ENCODE results near the gene S100A5. TPM values are rescaled to one million over a fixed set of nuclear protein-coding genes. Genes with fewer than 3 reads are reported as not detected.

Gene S100A5
- total RNA-seq, 4 donors from 2014 or later = 0.98 TPM; not detected in 3

DNA sequence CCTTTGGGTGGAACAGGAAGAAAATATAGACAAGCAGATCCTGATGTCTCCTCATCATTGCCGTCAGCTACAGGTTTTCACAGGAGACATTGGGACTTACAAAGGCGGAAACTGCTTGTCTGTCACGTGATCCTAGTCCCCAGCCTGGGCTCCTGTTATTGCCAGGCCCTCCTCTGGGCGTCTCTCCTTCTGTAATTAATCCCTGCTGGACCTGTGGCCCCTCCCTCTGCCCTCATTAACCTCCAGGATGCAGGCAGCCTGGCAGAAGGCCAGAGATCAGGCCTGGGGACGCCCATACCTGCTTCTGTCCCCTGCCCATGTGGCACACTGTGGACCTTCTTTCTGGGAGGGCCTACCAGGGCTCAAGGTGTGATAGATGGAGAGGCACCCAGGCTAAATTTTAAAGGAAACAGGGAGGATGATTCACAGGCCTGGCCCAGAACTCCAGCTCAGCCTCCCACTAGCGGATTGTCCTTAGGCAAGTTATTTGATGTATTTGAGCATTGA, 2.4 kb downstream of the S100A5 start:
- peaks cover 22 to 54% (median 51%) of the 10 kb centered on the region in 4 donors for H3K4me1 ChIP-seq
- 82% methylated on average over 6 of the region's 6 CpGs for WGBS
- DNase-seq (ENCODE audit: extremely low spot score) = no peak

DNA sequence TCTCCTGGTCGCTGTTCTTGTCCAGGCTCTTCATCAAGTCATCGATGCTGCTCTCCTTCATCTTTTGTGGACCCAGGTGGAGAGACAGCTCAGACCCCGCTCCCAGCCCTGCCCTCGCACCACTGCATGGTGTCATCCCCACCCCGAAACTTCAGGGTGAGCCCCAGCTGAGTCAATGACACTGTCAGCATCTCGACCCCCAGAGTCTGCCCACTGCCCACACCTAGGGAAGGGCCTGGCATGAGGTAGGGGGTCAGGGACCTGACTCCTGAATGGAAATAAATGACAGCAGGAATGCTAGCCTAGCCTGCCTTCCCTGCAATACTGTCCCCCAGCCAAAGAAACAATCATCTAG, 3.4 kb downstream of the S100A5 start:
- Histone ChIP-seq H3K4me1 (peaks cover 32 to 54% (median 52%) of the 10 kb centered on the region in 4 donors), H3K4me3 (no peak overlapping the region), H3K36me3 (peaks cover 0 to 7% (median 3%) of the 10 kb centered on the region in 4 donors), H3K27ac (replicated peaks in 1 of 4) (peak overlapping the region in 3 of 4 donors; percentile 96 to 99 (median 96)), H3K27me3 (no peaks in the 10 kb centered on the region), H3K9me3 (no peaks in the 10 kb centered on the region)
- DNase-seq (ENCODE audit: extremely low spot score) = no peak
- 94% methylated on average over 6 of the region's 6 CpGs for WGBS
- no peak for TF ChIP-seq POLR2A (IDR thresholded peaks at IDR 0.05; ENCODE audit: low read depth)
- no peak for TF ChIP-seq CTCF (IDR thresholded peaks at IDR 0.05)
- no peak for TF ChIP-seq POLR2AphosphoS5 (IDR thresholded peaks at IDR 0.05)
- no peak for TF ChIP-seq EP300 (IDR thresholded peaks at IDR 0.05)
- intact Hi-C loops (cut with DNase I) = no loop called here

More for the DNA sequence above, 2.4 kb downstream of the S100A5 start:
- Histone ChIP-seq H3K4me3 (no peak overlapping the region), H3K27me3 (no peaks in the 10 kb centered on the region), H3K27ac (replicated peaks in 1 of 4) (peak overlapping the region in 1 of 4 donors; percentile 5), H3K36me3 (peaks cover 0 to 8% (median 4%) of the 10 kb centered on the region in 4 donors), H3K9me3 (no peaks in the 10 kb centered on the region)
- TF ChIP-seq CTCF (IDR thresholded peaks at IDR 0.05) = no peak
- no peak for TF ChIP-seq POLR2AphosphoS5 (IDR thresholded peaks at IDR 0.05)
- no peak for TF ChIP-seq POLR2A (IDR thresholded peaks at IDR 0.05; ENCODE audit: low read depth)
- no peak for TF ChIP-seq EP300 (IDR thresholded peaks at IDR 0.05)
- intact Hi-C loops (cut with DNase I) = no loop called here

GRCh38 chr1:153536671-153537375, 3.9 kb downstream of the S100A5 start:
- no peak for TF ChIP-seq POLR2A (IDR thresholded peaks at IDR 0.05; ENCODE audit: low read depth)
- no peak for TF ChIP-seq CTCF (IDR thresholded peaks at IDR 0.05)
- TF ChIP-seq EP300 (IDR thresholded peaks at IDR 0.05) = no peak
- TF ChIP-seq POLR2AphosphoS5 (IDR thresholded peaks at IDR 0.05) = no peak
- 80% methylated on average over 9 of the region's 9 CpGs for WGBS
- H3K27ac ChIP-seq (replicated peaks in 1 of 4) = peak overlapping the region; percentile 96 to 99 (median 97)
- H3K36me3 ChIP-seq = peaks cover 0 to 7% (median 3%) of the 10 kb centered on the region in 4 donors
- no peaks in the 10 kb centered on the region for H3K27me3 ChIP-seq
- H3K4me3 ChIP-seq = peak overlapping the region; percentile 70 to 91 (median 85)
- no peaks in the 10 kb centered on the region for H3K9me3 ChIP-seq
- intact Hi-C loops (cut with DNase I) = no loop called here
- no peak for DNase-seq (ENCODE audit: extremely low spot score)
- H3K4me1 ChIP-seq = peaks cover 34 to 54% (median 52%) of the 10 kb centered on the region in 4 donors

- Histone ChIP-seq H3K27me3 (no peaks in the 10 kb centered on the region), H3K9me3 (no peaks in the 10 kb centered on the region), H3K4me1 (peaks cover 34 to 56% (median 50%) of the 10 kb centered on the region in 4 donors), H3K27ac (replicated peaks in 1 of 4) (peak overlapping the region; percentile 96 to 99 (median 97)), H3K36me3 (peaks cover 0 to 7% (median 3%) of the 10 kb centered on the region in 4 donors), H3K4me3 (peak overlapping the region; percentile 70 to 91 (median 85))
- peak; percentile 98 for DNase-seq (ENCODE audit: extremely low spot score)
- WGBS = under 1% methylated on average over 34 of the region's 38 CpGs
- intact Hi-C loops (cut with DNase I) = no loop called here
- no peak for TF ChIP-seq POLR2A (IDR thresholded peaks at IDR 0.05; ENCODE audit: low read depth)
- peak; percentile 88 to 97 for TF ChIP-seq POLR2AphosphoS5 (IDR thresholded peaks at IDR 0.05)
Observed at GRCh38 chr1:153536012-153536670, 4.6 kb downstream of the S100A5 start.
